GM23248 (cell line): Measurements from ENCODE around the gene AGO1.

Source experiments
- EZH2 ChIP-seq: fragments of 200-600 bp; sonication (generic); IDR thresholded peaks from 2 replicates; pipeline ENCODE4 v1.6.1; 2018; ENCODE audit warnings: antibody characterized with exemption, mild to moderate bottlenecking; ENCODE audit not compliant: insufficient read depth, poor library complexity, severe bottlenecking
- EZH2phosphoT487 ChIP-seq: fragments of 200-600 bp; sonication (generic); IDR thresholded peaks from 2 replicates; pipeline ENCODE4 v1.6.1; 2018; ENCODE audit warnings: antibody characterized with exemption, moderate library complexity, mild to moderate bottlenecking, low read depth; ENCODE audit not compliant: insufficient read depth

DNA sequence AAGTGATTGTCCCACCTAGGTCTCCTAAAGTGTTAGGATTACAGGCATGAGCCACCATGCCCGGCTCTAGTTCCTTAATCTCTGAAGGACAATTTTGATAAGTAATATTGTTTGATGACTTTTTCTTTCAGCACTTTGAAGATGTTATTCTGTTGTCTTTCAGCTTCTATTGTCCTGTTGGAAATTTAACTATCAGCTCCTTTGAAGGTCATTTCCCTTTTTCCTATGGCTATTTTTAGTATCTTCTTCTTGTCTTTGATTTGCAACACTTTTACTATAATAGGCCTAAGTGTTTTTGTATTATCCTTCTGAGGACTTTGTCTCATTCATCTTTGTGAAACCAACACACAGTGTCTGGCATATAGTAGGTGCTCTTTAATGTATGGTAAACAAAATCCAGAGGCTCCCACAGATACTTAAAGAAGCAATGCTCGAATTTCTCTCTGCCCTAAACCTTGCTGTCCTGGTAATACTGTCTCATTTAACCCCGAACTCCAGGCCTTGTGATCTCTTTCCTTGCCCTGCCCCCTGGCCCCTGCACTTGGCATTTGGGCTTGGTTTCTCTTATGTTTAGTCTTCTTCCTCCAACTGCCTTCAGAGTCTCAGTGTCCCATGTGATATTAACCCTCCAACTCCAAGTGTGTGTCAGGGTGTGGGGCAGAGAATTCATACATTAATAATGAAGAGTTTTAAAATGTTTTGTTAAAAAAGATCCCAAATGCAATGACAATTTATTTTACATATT, 19.0 kb upstream of the AGO1 start:
- no peak for TF ChIP-seq EZH2
- TF ChIP-seq EZH2phosphoT487: no peak
